Activated T-helper 1 cell treated with anti-CD3 and anti-CD28 coated beads, Interleukin-2, amount 50 U/mL, for 16 hours (primary cell): Measurements from ENCODE around the gene TPPP2.

Experiments used
- DNase-seq, 2 donors: peaks; one replicate each; pipeline ENCODE4 v3.0.0-alpha.2; 2020; ENCODE audit warnings: low read depth in 1 of 2, low spot score in 1 of 2

Gene TPPP2

GRCh38 chr14:21056520-21057163, 26.6 kb downstream of the TPPP2 start:
- DNase-seq, result no peak

GRCh38 chr14:21057803-21058675, 28.0 kb downstream of the TPPP2 start, which contains the start of gene RNASE8:
TSS of gene RNASE8 (plus strand) at chr14:21057822. CDS start at chr14:21057893, 71 bp downstream.
- DNase-seq, result no peak

GRCh38 chr14:21058903-21059302, 28.9 kb downstream of the TPPP2 start:
- DNase-seq, result no peak

DNA sequence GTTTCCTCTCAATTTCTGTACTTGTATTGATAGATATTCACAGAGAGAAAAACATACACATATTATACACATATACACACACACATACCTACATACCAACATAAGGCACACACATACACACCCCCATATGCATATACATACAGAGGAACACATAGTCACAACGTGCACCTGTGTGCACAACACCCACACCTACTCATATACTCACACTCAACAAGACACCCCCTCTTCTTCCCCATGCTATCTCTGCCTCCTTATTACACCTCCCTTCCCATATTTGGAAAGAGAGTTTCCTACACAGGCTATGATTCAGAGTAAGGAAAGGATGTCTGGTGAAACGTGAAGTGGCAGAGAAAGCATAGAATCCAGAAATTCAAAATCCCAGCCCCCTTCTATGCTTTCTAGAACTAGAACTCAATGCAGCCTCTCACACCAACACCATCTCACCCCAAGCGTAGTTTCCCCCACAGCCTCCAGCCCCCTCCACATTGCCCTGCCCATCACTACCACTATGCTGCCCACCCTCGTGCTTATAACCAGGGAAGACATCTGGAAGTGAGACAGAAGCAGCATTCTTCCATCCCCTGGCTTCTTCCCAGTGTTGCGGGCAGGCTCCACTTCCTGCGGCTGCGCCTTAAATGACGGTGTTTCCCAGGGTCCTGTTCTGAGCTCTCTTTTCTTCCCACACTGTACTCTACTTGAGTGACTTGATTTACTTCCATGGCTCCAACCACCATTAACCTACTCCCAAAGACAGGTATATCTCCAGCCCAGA, 30.0 kb downstream of the TPPP2 start:
- no peak for DNase-seq

DNA sequence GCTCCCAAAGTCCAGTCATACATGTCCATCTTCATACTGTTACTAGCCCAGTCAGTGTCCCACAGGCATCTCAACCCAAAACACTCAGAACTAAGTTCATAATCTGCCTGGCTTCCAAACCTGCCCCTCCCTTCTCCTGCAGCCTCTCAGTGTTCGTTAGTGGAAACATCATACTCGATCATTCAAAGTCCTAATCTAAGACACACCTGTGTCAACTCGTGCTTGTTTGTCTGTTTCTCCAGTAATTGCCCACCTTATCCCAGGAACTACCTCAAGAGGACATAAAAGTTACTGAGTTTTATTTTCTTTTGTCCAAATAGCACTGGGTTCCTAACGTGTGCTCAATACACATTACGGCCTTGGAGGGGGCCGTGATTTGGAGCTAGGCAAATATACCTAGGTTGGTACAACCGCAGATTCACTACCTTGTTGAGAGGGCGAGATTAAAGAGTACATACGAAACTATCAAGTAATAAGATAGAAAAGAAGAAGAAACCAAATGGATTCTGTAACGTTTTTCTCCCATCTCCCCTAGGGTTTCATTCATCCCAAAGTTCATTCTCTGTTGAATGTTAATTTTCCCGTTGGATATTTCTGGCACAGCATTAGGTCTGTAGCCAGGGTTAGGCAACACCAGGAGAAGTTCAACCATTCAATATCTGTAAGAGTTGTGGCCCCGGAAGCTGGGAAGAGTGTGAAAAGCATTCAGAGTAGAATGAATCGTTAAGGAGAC, 30.8 kb downstream of the TPPP2 start:
- DNase-seq, result no peak

DNA sequence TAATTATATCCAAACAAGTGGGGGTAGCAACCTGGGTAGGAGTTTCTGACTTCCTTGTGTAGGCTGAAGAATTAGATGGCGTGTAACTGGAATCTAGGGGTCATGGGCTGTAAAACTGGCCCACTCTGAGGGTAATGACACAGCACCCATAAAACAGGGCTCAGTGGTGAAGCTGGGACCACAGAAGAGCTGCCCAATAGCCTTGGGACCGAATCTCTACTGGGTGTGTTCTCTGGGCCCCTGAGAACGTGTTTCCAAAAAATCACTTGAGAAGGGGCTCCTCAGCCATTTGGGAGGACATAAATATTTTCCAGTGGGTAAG, 31.3 kb downstream of the TPPP2 start:
- no peak for DNase-seq

- DNase-seq, result no peak
These were observed 33.5 kb downstream of the TPPP2 start for GRCh38 chr14:21063479-21063878.

GRCh38 chr14:21066882-21067502, 37.0 kb downstream of the TPPP2 start:
- no peak for DNase-seq

- DNase-seq, result no peak
These were observed 38.7 kb downstream of the TPPP2 start for GRCh38 chr14:21068521-21069387.

GRCh38 chr14:21069388-21070082, 39.5 kb downstream of the TPPP2 start:
- no peak for DNase-seq

DNA sequence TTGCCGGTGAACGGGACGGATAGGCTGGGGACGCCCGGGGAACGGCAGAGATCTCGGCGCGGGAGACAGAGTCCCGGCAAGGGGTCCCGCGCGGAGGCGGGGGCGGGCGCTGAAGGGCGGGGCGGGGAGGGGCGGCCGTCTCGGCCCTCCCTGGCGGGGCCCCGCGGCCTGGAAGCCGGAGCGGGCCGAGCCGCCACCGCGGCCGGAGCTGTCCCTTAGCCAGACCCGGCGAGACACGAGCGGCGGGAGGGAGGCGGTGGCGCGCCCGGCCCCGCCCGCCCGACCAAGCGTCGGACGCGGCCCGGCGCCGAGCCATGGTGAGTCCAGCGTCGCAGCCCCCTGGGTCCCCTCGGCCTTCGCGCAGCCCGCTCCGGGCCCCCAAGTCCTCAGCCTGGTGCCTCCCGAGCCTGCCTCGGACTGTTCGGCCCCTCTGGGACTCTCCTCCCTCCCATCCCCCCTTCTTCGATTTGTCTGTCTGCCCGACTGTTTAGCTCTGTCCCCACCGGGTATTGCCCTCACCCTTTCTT, 40.1 kb downstream of the TPPP2 start, which contains the start of gene ARHGEF40:
TSS of gene ARHGEF40 (plus strand) at position 222 of the 527 bp plus-strand sequence. CDS start at position 315, 93 bp downstream.
- DNase-seq, result no peak

- no peak for DNase-seq
These were observed 40.7 kb downstream of the TPPP2 start for GRCh38 chr14:21070610-21071224.

- no peak for DNase-seq
These were observed 41.4 kb downstream of the TPPP2 start for GRCh38 chr14:21071225-21072030.

DNA sequence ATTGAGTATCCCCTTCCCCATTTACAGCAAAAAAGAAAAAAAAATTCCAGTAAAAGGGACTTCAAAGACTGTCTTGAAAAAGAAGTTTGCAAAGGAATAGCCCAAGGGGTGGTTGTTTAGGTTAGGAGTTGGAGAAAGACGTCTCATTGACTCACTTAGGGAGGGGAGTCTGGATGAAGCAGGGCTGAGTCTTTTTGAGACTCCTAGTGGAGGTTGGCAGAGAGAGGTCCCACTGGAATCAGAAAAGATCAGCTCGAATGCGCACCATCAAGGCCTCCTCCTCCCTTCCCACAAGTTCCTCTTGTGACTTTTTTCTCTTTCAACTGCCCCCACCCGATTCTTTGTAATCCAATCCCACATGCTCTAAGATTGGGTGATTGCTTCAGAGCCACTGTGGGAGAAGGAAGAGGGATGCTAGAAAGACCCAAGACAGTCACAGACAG, 42.0 kb downstream of the TPPP2 start:
- DNase-seq, result no peak

GRCh38 chr14:21072781-21073339, 42.8 kb downstream of the TPPP2 start:
- DNase-seq, result no peak

DNA sequence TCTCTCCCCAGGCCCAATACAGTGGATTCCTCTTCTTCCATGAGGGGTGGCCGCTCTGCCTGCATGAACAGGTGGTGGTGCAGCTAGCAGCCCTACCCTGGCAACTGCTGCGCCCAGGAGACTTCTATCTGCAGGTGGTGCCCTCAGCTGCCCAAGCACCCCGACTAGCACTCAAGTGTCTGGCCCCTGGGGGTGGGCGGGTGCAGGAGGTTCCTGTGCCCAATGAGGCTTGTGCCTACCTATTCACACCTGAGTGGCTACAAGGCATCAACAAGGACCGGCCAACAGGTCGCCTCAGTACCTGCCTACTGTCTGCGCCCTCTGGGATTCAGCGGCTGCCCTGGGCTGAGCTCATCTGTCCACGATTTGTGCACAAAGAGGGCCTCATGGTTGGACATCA, 43.9 kb downstream of the TPPP2 start:
- DNase-seq, result no peak
